Stimulated activated CD4-positive, alpha-beta T cell treated with anti-CD3 and anti-CD28 coated beads, Interleukin-12 subunit alpha, Interleukin-12 subunit beta, amount 100 ng/mL, for 24 hours (primary cell): ENCODE results near the gene NMUR1.
"Not testable (repeated sequence)": the region's sequence is repeated elsewhere in the genome, so short reads cannot be mapped to it uniquely, and the experiment has no call there.

ENCODE experiments used
- DNase-seq, 2 experiments: peaks; one replicate each; pipeline ENCODE4 v3.0.0-alpha.2; 2020; ENCODE audit warnings: low read depth in 2 of 2

The NMUR1 gene

GRCh38 chr2:231530099-231531011 lies at the start of gene NMUR1:
TSS of gene NMUR1 (minus strand) at chr2:231530445. CDS start at chr2:231530361, 84 bp downstream.
- DNase-seq: peak; percentile 42 to 55

- no peak for DNase-seq
Observed at GRCh38 chr2:231579560-231579959, 49.3 kb upstream of the NMUR1 start.

- not testable (repeated sequence) for DNase-seq
Observed at GRCh38 chr2:231578655-231579054, 48.4 kb upstream of the NMUR1 start.

GRCh38 chr2:231576465-231576864 lies 46.2 kb upstream of the NMUR1 start:
- DNase-seq: no peak

GRCh38 chr2:231575612-231576256 lies 45.5 kb upstream of the NMUR1 start:
- DNase-seq: no peak

GRCh38 chr2:231573698-231574421 lies 43.6 kb upstream of the NMUR1 start:
- DNase-seq: no peak

- no peak for DNase-seq
Observed at GRCh38 chr2:231573096-231573495, 42.9 kb upstream of the NMUR1 start.

- DNase-seq: no peak
Observed at GRCh38 chr2:231571661-231572191, 41.5 kb upstream of the NMUR1 start.

- not testable (repeated sequence) for DNase-seq
Observed at GRCh38 chr2:231570915-231571314, 40.7 kb upstream of the NMUR1 start.

- no peak for DNase-seq
Observed at GRCh38 chr2:231568785-231569435, 38.7 kb upstream of the NMUR1 start.

- DNase-seq: no peak
Observed at GRCh38 chr2:231568098-231568784, 38.0 kb upstream of the NMUR1 start.

GRCh38 chr2:231567159-231567558 lies 36.9 kb upstream of the NMUR1 start:
- DNase-seq: no peak

GRCh38 chr2:231565887-231566594 lies 35.8 kb upstream of the NMUR1 start:
- DNase-seq: no peak

GRCh38 chr2:231563378-231563961 lies 33.2 kb upstream of the NMUR1 start:
- peak in 1 of 2 experiments; percentile 48 for DNase-seq

GRCh38 chr2:231557571-231558217 lies 27.4 kb upstream of the NMUR1 start:
- peak in 1 of 2 experiments; percentile 20 for DNase-seq

GRCh38 chr2:231556981-231557380 lies 26.7 kb upstream of the NMUR1 start:
- DNase-seq: no peak

GRCh38 chr2:231556496-231556895 lies 26.3 kb upstream of the NMUR1 start:
- DNase-seq: not testable (repeated sequence)

- no peak for DNase-seq
Observed at GRCh38 chr2:231554748-231555545, 24.7 kb upstream of the NMUR1 start.
